GM21390 (cell line): Measurements from ENCODE around the gene RIIAD1.
"Not testable (repeated sequence)": the region's sequence is repeated elsewhere in the genome, so short reads cannot be mapped to it uniquely, and the experiment has no call there.

Source experiments
- ATAC-seq: cut with Tn5 transposase; IDR thresholded peaks from one replicate; pipeline ENCODE4 v1.9.1; 2021; ENCODE audit not compliant: unreplicated experiment

Gene RIIAD1

DNA sequence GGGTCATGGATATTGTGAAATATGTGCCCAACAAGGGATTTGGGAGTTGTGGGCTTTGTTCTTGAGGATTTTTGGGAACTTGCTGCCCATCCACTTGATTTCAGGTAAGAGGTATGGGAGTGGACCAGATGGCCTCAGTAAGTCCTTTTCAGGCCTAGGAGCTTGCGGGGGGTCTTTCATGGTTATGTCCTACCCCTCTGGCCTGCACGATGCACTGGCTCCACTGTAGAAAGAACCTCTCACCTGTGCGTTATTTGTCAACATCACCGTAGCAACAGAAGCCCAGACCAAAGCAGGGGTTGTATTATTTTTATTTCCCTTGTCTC, 8.6 kb downstream of the RIIAD1 start:
- no peak for ATAC-seq

- no peak for ATAC-seq
These were observed 11.8 kb downstream of the RIIAD1 start for GRCh38 chr1:151733126-151733525.

DNA sequence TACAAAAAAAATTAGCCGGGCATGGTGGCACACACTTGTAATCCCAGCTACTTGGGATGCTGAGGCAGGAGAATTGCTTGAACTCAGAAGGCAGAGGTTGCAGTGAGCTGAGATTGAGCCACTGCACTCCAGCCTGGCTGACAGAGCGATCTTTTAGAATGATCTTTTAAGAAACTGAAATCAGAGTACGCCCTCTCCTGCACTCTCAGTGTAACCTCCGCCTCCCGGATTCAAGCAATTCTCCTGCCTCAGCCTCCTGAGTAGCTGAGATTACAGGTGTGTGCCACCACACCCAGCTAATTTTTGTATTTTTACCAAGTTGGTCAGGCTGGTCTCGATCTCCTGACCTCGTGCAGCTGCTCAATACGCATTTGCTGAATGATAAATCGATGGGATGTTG, 12.7 kb downstream of the RIIAD1 start:
- ATAC-seq: not testable (repeated sequence)

GRCh38 chr1:151737026-151737425, 15.7 kb downstream of the RIIAD1 start:
- ATAC-seq: no peak

- no peak for ATAC-seq
These were observed 16.2 kb downstream of the RIIAD1 start for GRCh38 chr1:151737479-151737878.

- ATAC-seq: no peak
These were observed 18.5 kb downstream of the RIIAD1 start for GRCh38 chr1:151739590-151740355.

GRCh38 chr1:151741516-151741915, 20.2 kb downstream of the RIIAD1 start:
- no peak for ATAC-seq

- no peak for ATAC-seq
These were observed 35.0 kb downstream of the RIIAD1 start for GRCh38 chr1:151756291-151756690.

DNA sequence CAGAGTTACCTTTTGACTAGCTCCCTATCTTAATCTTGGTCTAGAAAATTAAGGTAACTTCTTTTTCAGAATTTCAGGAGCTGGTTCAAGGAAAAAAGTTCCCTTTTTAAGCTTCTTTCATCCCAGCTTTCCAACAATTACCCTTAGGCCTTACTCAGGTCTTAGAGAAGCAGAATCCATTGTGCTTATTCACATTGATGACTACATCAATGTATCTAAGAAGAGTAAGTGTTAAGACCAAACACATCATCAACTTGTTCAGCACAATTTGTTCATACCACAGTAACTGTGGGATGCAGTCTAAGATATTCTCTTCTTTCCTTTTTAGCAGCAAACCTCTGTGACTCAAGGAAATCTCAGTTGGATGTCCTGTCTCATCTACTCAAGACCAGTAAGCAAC, 37.9 kb downstream of the RIIAD1 start:
- ATAC-seq: no peak

GRCh38 chr1:151760597-151761385, 39.5 kb downstream of the RIIAD1 start:
- ATAC-seq: no peak

DNA sequence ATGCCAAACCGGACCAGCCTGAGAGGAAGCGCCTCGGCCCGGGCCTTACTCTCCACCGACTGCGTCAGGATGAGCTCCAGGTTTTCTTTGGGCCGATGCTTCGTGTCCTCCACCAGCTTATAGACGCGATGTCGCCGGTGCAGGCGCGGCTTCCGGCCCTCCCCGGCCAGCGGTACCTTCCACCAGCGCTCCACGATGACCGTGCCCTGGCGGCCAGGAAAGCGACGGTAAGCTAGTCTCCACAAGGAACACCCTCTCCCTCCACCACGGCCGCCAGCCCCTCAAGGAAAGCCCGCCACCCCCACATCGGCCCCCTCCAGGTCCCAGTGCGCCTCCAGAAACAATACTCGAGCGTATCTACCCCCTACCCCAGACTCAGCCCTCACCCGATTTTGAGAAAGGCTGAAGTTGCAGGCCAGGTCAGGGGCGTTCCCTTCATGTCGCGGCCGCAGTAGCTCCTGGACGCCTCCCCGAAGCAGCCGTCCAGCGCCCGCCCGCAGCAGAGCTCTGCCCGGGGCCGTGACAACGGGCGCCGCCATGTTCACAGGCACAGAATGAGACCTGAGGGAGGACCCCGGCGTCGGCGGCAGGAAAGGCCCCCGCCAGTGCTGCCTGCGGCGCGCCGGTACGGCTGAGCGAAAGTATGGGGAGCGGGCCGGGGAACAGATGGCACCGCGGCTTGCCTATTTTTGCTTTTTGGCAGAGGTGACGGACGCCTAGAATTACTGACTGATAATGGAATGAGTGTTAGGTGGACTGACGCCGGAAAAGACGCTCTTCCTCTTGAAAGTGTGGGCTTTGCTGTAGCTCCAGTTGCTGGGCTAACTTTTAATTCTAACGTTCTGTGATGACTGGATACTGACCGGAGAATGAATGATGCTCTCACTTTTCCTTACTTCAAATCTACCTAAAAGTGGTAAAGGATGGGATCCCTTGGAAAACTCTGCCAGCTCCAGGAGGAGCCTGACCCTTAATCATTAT, 41.9 kb downstream of the RIIAD1 start, which contains the start of gene MRPL9:
Gene MRPL9 (minus strand): TSS at position 556 of the 981 bp plus-strand sequence. CDS start 17 bp downstream, at position 539.
- peak; percentile 89 for ATAC-seq

- no peak for ATAC-seq
These were observed 42.7 kb downstream of the RIIAD1 start for GRCh38 chr1:151763990-151764389.

GRCh38 chr1:151768351-151769066, 47.2 kb downstream of the RIIAD1 start:
- not testable (repeated sequence) for ATAC-seq

DNA sequence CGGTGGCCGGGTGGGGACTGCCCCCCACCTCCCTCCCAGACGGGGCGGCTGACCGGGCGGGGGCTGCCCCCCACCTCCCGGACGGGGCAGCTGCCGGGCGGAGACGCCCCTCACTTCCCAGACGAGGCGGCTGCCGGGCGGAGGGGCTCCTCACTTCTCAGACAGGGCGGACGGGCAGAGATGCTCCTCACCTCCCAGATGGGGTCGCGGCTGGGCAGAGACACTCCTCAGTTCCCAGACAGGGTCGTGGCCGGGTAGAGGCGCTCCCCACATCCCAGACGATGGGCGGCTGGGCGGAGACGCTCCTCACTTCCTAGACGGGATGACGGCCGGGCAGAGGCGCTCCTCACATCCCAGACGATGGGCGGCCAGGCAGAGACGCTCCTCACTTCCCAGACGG, 47.9 kb downstream of the RIIAD1 start:
- not testable (repeated sequence) for ATAC-seq

- ATAC-seq: no peak
These were observed 52.4 kb downstream of the RIIAD1 start for GRCh38 chr1:151773702-151774101.

- no peak for ATAC-seq
These were observed 53.1 kb downstream of the RIIAD1 start for GRCh38 chr1:151774256-151774922.

DNA sequence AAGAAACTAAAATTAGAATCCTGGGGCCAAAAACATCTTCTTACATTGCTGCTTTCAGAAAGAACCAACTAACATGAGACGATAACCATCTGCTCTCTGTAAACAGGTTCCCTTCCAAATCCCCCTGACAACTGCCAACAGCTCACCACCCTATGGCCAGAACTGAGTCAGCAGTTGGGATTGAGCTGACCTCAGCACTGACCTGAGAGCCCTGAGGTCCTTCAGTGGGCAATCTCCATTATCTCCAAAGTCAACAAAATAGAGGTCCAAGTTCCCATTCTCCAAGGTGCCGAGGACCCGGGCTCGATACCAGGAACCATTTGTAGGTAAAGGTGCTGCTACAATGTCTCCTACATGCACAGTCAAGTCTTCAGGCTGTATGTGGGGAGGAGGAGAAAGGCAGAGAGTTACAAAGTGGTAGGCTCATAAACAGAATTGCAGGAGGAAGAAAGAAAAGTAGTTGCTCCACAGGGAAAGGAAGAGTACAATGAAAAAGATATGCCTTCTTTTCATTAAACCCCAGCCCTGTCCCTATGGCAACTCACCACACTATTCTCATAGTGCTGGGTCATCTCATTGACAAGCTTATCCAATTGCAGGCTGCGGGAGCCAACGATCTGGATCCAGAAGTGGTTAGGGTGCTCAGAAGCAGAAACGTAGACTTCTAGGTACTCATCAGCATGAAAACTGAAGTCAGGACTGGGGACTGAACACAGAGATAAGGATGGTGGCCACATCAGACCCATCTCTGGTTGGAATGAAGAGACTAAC, 54.8 kb downstream of the RIIAD1 start:
- ATAC-seq: no peak

GRCh38 chr1:151776665-151777062, 55.3 kb downstream of the RIIAD1 start:
- ATAC-seq: no peak

GRCh38 chr1:151777317-151777716, 56.0 kb downstream of the RIIAD1 start:
- ATAC-seq: no peak
